SK-N-MC (cell line): ENCODE results near the gene ZFAND3.

Experiments
- EZH2 ChIP-seq: fragments of 200-600 bp; sonication (generic); IDR thresholded peaks from one replicate; pipeline ENCODE4 v1.6.1; 2017; ENCODE audit warnings: antibody characterized with exemption
- FOXP2 ChIP-seq: optimal IDR thresholded peaks from 2 replicates; pipeline ENCODE3; 2011; ENCODE audit warnings: mild to moderate bottlenecking, moderate library complexity; ENCODE audit not compliant: insufficient read depth; ENCODE audit errors: extremely low read length, control extremely low read depth
- POLR2AphosphoS5 ChIP-seq: IDR thresholded peaks from 2 replicates; pipeline ENCODE4 v1.6.1; 2012; ENCODE audit warnings: mild to moderate bottlenecking, low read depth, low read length, borderline replicate concordance

DNA sequence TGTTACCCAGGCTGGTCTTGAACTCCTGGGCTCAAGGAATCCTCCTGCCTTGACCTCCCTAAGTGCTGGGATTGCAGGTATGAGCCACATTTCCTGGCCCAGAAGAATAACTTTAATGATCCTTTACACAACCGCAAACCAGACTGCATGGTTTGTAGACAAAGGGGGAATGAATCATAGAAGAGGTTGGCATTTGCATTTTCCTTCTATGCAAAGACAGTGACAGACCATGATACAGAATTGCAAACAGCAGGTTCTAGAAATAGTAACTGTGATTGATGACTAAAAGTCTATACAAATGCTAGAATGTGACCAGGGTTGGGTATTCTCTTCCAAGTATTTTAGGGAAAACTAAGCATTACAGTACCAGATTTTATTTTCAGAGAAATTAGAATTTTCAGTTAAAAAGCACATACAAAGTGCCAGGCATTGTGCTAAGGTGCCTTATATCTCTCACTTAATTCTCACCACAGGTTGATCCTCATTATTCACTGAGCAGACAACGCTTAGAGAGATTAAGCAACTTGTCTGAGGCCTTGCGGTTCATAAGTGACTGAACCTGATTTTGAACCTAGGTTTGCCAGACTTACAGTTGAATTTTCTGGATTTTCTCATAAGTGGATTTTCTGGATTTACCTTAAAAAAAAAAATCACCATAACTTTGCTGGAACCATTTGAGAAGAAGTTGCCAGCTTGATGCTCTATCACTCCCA lies 146.6 kb downstream of the ZFAND3 start:
- TF ChIP-seq POLR2AphosphoS5 (no peak), EZH2 (no peak), FOXP2 (no peak)
